HT-29 (cell line): ENCODE measurements around the gene RNF213. TPM values are rescaled to one million over a fixed set of nuclear protein-coding genes. Genes with fewer than 3 reads are reported as not detected.

Experiments
- DNase-seq: peaks from one replicate; pipeline ENCODE4 v3.0.0-alpha.2; 2015; ENCODE audit warnings: low spot score
- total RNA-seq: library from RNA; depleted of rRNA; stranded (reverse); fragments of >200 nt; shearing (Covaris generic); gene quantifications from 2 replicates; pipeline ENCODE4 v1.2.3, GENCODE V29; 2014

The RNF213 gene
- total RNA-seq, 1 experiment from 2014 or later, result 70.5 TPM

DNA sequence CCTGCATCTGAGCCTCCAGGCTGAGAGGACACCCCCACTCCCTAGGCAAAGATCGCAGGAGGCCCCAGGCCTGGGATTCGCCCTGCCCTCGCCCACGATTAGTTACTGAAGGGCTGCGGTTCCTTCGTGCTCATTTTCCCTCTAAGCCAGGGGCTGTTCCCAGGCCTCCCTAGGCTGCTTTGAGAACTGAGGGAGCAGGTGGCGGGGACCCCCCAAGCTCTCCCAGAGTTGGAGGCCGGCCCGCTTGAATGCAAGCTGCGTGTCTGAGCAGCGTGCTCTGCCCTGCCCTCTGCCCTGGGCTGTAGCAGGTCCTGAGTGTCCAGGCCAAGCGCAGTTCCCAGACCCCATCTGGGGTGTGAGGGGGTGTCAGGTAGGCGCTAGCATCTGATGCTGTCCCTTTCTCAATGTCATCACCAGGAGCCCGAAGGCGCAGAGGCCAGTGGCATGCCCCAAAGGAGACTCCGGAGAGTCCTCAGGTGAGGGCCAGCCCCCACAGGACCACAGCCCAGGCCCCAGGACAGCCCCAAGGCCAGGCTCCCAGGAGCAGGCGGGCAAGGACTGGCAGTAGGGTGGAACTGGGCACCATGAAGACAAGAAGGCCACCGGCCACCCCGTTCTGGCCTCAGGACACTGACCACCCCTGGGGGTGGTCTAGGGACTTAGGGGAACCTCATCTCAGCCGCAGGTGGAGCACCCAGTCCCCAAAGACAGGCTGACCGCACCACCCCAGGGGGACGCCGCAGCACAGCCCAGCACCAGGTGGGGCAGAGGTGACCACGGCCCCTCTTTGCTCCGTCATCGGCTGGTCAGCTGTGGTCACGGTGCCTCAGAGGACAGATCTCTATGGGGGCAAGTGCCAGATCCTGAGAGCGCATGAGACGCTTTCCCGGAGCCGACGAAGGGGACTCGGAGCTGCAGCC, 169.0 kb downstream of the RNF213 start:
- DNase-seq, result no peak

GRCh38 chr17:80430446-80431245, 170.0 kb downstream of the RNF213 start:
- no peak for DNase-seq

DNA sequence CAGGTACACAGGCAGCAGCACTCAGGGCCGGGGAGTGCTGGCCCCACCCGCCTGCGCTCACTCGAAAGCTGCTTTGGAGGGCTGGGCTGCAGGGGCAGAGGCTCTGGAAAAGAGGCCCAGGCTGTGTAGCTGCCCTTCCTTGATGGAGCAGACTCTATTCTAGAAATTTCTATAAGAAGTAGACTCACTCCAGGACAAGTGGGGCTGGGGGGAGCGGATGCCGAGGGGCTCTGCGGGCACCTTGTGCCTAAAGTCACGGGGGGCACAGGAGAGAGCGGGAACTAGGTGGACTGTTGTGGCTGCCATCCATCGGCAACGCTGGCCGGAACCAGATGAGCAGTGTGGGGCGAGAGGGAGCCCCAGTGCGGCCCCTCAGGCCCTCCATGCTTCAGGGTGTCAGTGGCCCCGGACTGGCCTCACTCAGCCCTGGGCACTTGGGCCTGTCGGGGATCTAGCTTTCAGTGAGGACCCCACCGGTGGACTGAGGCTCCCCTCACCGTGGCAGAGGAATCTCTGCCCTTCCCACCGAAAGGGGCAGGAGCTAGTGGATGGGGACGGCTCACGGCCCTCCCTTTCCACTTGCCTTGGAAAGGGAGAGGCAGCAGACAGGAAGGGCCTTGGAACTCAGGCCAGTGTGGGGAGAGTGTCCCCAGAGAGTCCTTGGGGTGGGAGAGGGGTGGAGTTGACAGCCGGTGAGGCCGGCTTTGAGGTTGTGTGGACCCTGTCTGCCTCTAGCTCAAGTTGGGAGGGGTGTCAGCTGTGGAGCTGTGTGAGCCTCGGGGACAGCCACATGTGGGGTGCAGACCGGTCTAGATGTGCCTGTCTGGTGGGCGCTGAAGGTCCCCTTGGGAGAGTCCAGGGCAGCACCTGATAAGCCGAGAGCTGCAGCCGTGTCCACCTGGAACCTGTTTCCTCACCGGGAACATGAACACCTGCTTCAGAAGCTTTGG, 170.9 kb downstream of the RNF213 start:
- DNase-seq, result no peak

- no peak for DNase-seq
These were observed 171.8 kb downstream of the RNF213 start for GRCh38 chr17:80432350-80432955.

DNA sequence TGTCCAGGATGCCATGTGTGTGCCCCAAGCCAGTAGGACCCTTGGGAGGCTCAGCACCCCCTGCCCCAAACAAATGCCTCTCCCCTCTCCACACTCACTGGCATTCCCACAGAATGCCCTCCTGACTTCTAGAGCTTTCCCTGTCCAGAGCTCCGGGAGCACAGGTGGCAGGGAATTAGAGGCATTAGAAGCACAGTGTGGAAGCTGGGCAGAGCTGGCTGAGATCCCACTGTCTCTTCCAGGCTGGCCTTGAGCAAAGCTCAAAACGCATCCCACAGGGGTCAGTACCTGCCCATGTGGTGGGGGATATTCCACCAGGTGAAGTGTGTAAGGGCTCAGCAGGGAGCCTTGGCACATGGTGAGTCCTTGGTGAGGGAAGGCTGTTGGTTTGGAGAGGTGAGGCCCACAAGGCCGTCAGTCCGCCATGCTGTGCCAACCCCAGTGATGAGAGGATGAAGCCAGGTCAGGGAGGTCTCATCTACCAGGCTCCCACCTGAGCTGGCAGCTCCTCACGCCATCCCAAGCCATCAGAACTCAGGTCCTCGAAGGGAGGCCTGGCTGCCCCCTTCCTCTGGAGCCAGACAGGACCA, 172.4 kb downstream of the RNF213 start:
- no peak for DNase-seq

GRCh38 chr17:80433916-80434666, 173.4 kb downstream of the RNF213 start:
- no peak for DNase-seq

DNA sequence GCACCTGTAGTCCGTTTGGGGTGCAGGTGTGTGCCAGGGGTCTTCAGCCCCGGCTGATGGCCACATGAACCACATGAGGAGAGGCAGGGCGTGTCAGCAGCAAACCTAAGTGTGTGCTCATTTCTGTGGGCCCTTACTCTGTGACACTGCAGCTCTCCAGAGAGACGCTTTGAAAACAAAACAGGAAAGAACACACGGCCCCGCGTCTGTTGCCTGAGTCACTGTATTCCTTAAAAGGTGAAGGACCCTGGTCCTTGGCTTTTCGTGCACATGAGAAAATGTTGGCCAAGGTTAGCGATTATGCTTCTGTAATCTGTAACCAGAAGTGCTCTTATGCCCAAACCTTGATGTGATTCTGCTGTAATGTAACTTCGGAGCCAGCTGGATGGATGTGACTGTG, 176.9 kb downstream of the RNF213 start:
- DNase-seq, result no peak

DNA sequence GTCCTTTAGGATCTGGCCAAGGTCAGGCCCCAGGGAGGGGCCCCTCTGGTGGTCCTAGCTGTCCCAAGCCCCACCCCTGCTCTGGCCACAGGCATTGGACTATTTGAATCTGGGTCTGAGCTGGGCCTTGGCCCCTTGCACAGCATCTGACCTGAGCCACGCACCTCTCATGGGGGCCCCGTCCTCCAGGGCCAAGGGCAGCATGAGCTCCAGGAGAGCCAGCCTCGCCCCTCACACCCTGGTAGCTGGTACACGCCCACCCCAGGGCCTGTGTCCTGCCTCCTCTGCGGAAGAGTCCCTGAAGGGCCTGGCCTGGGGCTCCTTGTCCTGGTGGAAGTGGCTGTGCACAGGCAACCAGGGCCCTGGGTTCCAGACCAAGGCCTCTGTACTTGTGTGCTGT, 178.2 kb downstream of the RNF213 start:
- DNase-seq, result no peak

DNA sequence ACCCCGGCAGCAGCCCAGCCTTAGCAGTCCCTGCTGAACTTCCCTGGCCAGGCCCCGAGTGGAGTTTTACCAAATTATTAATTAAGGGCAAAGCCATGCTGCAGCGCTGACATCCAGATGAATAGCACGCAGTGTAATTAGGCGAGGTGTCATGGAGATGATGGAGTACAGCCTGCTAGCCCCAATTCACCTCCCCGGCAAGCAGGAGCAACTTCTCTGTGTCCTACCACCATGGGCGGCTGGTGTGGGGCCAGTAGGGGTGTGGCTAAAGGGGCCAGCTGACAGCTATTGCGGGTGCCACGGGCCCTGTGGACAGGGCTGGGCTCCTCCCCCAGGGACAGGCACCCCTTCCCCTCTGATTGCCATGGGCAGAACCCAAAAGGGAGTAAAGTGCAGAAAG, 178.8 kb downstream of the RNF213 start:
- DNase-seq, result no peak

- peak; percentile 37 for DNase-seq
These were observed 180.5 kb downstream of the RNF213 start for GRCh38 chr17:80441133-80441578.

- no peak for DNase-seq
These were observed 181.1 kb downstream of the RNF213 start for GRCh38 chr17:80441598-80442322.

GRCh38 chr17:80442323-80442659, 181.6 kb downstream of the RNF213 start:
- DNase-seq, result no peak

- no peak for DNase-seq
These were observed 182.1 kb downstream of the RNF213 start for GRCh38 chr17:80442764-80443163.

DNA sequence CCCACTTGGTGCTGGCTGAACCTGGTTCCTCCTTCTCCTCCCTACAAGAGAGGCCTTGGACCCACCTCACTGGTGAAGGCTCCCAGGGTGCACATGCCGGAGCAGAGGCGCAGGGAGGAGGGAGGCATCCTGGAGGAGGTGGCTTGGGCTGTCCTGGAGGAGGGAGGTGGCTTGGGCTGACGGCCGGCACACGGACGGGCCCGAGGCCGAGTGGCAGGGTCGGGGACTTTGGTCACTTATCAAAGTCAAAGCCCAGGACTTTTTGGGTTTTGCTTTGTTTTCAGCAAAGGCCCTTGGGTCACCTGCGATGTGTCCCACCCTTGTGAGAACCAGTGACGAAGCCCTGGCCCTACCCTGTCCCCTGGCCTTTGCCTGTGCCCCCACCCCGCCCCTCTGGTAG, 182.8 kb downstream of the RNF213 start:
- no peak for DNase-seq

DNA sequence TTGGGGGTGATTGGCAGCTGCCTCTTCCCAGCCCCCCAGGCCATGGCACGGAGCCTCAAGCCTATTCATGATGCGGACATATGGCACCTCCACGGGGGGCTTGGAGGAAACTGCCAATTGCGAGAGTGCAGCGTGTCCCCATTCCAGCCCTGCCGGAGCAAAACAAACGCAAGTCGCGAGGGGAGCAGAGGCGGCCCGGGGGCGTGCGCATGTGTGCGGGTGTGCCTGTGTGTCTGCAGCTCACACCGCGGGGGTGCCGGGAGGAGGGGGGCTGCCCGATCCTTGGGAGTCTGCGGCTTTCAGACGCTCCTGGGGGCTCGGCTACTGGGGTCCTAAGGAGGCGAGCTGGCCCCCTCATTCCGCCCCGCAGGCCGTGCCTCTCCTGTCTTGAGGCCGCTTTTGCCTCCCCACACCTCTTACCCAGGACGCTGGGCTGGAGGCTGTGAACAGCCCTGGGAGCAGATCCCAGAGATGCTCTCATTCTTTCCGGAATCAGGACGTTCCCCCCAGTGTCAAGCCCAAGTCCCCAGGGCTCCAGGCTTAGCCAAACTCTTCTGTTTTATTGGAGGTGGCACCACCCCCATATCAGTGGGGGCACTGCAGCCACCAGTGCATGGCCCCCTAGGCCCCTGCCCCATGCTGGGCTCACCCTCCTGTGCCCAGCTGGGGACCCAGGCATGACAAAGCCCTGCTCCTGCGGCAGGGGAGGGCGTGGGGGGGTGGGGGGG, 183.4 kb downstream of the RNF213 start:
- DNase-seq, result no peak

DNA sequence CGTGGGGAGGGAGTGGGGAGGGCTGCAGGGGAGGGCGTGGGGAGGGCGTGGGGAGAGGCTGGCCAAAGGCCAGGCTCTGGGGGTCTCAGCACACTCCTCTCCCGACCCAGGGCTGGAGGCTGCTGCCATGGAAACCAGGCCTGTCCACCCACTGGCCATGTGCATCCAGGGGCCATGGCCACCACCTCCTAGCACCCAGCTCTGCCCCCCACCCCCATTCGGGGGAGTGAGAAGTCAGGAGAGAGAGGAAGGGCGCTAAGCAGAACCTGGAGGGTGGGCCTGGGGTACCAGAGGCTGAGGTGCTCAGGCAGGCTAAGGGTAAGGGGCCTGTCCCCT, 184.0 kb downstream of the RNF213 start:
- DNase-seq, result no peak

- DNase-seq, result no peak
These were observed 184.5 kb downstream of the RNF213 start for GRCh38 chr17:80445007-80445725.

GRCh38 chr17:80445726-80446110, 185.1 kb downstream of the RNF213 start:
- DNase-seq, result no peak
